HepG2 (cell line): ENCODE results near the gene ZNF345. TPM values are rescaled to one million over a fixed set of nuclear protein-coding genes. Genes with fewer than 3 reads are reported as not detected.
A peak's percentile ranks its signal among the peaks of the same experiment; 100 is the strongest.

Experiments used
- AHR ChIP-seq: IDR thresholded peaks from 2 replicates; pipeline ENCODE4 v1.6.1; 2018; ENCODE audit warnings: missing genetic modification reagents, missing compliant biosample characterization
- EED ChIP-seq: sonication (generic); formaldehyde crosslinking; IDR thresholded peaks from 2 replicates; pipeline ENCODE4 v1.5.0; 2020; ENCODE audit warnings: mild to moderate bottlenecking, missing genetic modification reagents
- KDM3A ChIP-seq: IDR thresholded peaks from 2 replicates; pipeline ENCODE4 v1.6.1; 2018; ENCODE audit warnings: low read depth, missing compliant biosample characterization
- NFIB ChIP-seq: sonication (generic); formaldehyde crosslinking; IDR thresholded peaks from 2 replicates; pipeline ENCODE4 v1.9.0; 2021; ENCODE audit warnings: missing genetic modification reagents, mild to moderate bottlenecking, borderline replicate concordance
- RAD21 ChIP-seq: fragments of 450-650 bp; formaldehyde crosslinking; IDR thresholded peaks from 2 replicates; pipeline ENCODE4 v1.5.0; 2020; ENCODE audit warnings: mild to moderate bottlenecking
- RXRA ChIP-seq: sonication (generic); formaldehyde crosslinking; IDR thresholded peaks from 2 replicates; pipeline ENCODE4 v1.5.1; 2020; ENCODE audit warnings: missing genetic modification reagents
- ZHX1 ChIP-seq: sonication (generic); formaldehyde crosslinking; IDR thresholded peaks from 2 replicates; pipeline ENCODE4 v1.8.1; 2022; ENCODE audit warnings: low read depth, mild to moderate bottlenecking, missing genetic modification reagents
- ZKSCAN5 ChIP-seq: sonication (generic); formaldehyde crosslinking; IDR thresholded peaks from 2 replicates; pipeline ENCODE4 v1.5.1; 2020; ENCODE audit warnings: mild to moderate bottlenecking, missing genetic modification reagents
- ZNF441 ChIP-seq: sonication (generic); formaldehyde crosslinking; IDR thresholded peaks from 2 replicates; pipeline ENCODE4 v1.7.0; 2021; ENCODE audit warnings: missing genetic modification reagents, borderline replicate concordance
- ZNF609 ChIP-seq: sonication (generic); formaldehyde crosslinking; IDR thresholded peaks from 2 replicates; pipeline ENCODE4 v1.4.0; 2020; ENCODE audit warnings: mild to moderate bottlenecking, missing genetic modification reagents, borderline replicate concordance
- ZNF761 ChIP-seq: sonication (generic); formaldehyde crosslinking; conservative IDR thresholded peaks from 2 replicates; pipeline ENCODE4 v1.4.0; 2020; ENCODE audit warnings: mild to moderate bottlenecking, missing genetic modification reagents
- ZNF777 ChIP-seq: sonication (generic); formaldehyde crosslinking; IDR thresholded peaks from 2 replicates; pipeline ENCODE4 v1.4.0; 2020; ENCODE audit warnings: missing genetic modification reagents
- ZSCAN22 ChIP-seq: sonication (generic); formaldehyde crosslinking; IDR thresholded peaks from 2 replicates; pipeline ENCODE4 v1.4.0; 2020; ENCODE audit warnings: mild to moderate bottlenecking, missing genetic modification reagents
- ZSCAN29 ChIP-seq: sonication (generic); formaldehyde crosslinking; conservative IDR thresholded peaks from 2 replicates; pipeline ENCODE4 v1.4.0; 2020; ENCODE audit warnings: mild to moderate bottlenecking, missing genetic modification reagents
- polyA plus RNA-seq, 8 experiments: library from polyadenylated mRNA; depleted of rRNA in 3 of 8; stranded (reverse) in 7 of 8; unstranded in 1 of 8; fragments of >200 nt; fragmentation: Illumina TruSeq in 4 of 8; extraction: Trizol in 4 of 8; gene quantifications; 2 replicates each; pipeline versions ENCODE4 v1.2.1 to v1.2.3, GENCODE V29; 2011 to 2016; ENCODE audit warnings: low read depth in 4 of 8, missing spikeins in 1 of 8, mixed read lengths in 1 of 8; ENCODE audit not compliant: insufficient read depth in 1 of 8
- total RNA-seq, 5 experiments: library from RNA; depleted of rRNA; stranded (reverse); fragments of >200 nt; fragmentation: Illumina TruSeq; extraction: Trizol; gene quantifications; 2 replicates each; pipeline ENCODE4 v1.2.3, GENCODE V29; 2016; ENCODE audit warnings: low read depth in 1 of 5

The ZNF345 gene
- total and polyA plus RNA-seq, 2 of the 13 experiments (the other 11 are each of a cell fraction or from before 2014, with no cell fraction given), result 2.6 to 2.9 TPM

- TF ChIP-seq ZHX1 (CRISPR knock-in tag) (no peak), ZNF441 (CRISPR knock-in tag) (no peak), ZNF777 (0 out of 2 replicates have a peak, but pooled peaks have one; percentile 33), KDM3A (CRISPR knock-in tag) (no peak), NFIB (CRISPR knock-in tag) (no peak), ZSCAN22 (CRISPR knock-in tag) (no peak), ZKSCAN5 (CRISPR knock-in tag) (no peak), EED (CRISPR knock-in tag) (0 out of 2 replicates have a peak, but pooled peaks have one; percentile 1), RXRA (CRISPR knock-in tag) (0 out of 2 replicates have a peak, but pooled peaks have one; percentile 8), ZNF761 (CRISPR knock-in tag) (no peak), ZSCAN29 (no peak), AHR (CRISPR knock-in tag) (no peak), ZNF609 (CRISPR knock-in tag) (no peak), RAD21 (CRISPR knock-in tag) (no peak)
- TF ChIP-seq, all 625 proteins: peak for 16
Observed at GRCh38 chr19:36838784-36839324, 11.8 kb upstream of the ZNF345 start (continued).
